Measurements from ENCODE around the gene ATRN. TPM values are rescaled to one million over a fixed set of nuclear protein-coding genes. Genes with fewer than 3 reads are reported as not detected.

The ATRN gene
- total RNA-seq, 1 donor from 2014 or later: 8.6 TPM

DNA sequence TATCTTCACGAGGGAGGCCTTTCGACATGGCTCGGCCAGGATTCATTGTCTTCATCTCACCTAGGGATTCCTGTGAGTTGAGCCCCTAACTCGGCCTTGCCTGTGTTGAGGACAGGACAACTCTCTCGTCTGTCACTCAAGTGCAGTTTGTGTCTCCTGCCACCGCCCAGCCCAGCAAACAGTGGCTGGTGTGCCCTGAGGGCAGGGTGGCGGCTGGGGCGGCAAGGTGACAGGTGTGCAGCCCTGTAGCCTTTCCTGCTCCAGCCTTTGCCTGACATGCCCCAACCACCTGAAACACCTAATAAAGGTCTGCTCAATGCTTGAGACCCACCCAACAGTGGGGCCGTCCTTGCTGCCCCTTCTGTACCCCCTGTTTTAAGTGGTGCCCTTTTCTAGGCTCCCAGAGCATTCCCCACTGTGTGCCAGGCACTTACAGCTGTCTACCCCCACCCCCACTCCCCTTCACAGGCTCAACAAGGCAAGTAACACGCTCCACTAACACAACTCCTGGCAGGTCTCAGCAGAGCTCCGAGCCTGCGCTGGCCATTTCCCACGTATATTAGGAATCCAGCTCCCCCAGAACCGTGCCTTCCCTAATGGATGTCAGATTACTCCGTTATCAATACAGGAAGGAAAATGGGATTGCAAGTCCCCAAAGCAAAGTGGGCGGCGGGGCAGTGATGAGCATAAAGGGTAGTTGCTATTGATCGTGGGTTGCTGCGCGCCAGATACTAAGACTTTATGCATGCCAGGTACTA lies 174.7 kb downstream of the ATRN start:
- no peaks in the 10 kb centered on the region for H3K9me3 ChIP-seq
- no peak for DNase-seq (ENCODE audit: low spot score in 2 of 2)
- no peak overlapping the region for H3K27ac ChIP-seq
- peaks cover 41 to 63% of the 10 kb centered on the region in 2 donors for H3K36me3 ChIP-seq
- H3K4me3 ChIP-seq: no peak overlapping the region
- no peaks in the 10 kb centered on the region for H3K4me1 ChIP-seq
- H3K27me3 ChIP-seq: no peaks in the 10 kb centered on the region
- intact Hi-C loops (cut with DNase I): no loop called here
- TF ChIP-seq, protein P1, sequence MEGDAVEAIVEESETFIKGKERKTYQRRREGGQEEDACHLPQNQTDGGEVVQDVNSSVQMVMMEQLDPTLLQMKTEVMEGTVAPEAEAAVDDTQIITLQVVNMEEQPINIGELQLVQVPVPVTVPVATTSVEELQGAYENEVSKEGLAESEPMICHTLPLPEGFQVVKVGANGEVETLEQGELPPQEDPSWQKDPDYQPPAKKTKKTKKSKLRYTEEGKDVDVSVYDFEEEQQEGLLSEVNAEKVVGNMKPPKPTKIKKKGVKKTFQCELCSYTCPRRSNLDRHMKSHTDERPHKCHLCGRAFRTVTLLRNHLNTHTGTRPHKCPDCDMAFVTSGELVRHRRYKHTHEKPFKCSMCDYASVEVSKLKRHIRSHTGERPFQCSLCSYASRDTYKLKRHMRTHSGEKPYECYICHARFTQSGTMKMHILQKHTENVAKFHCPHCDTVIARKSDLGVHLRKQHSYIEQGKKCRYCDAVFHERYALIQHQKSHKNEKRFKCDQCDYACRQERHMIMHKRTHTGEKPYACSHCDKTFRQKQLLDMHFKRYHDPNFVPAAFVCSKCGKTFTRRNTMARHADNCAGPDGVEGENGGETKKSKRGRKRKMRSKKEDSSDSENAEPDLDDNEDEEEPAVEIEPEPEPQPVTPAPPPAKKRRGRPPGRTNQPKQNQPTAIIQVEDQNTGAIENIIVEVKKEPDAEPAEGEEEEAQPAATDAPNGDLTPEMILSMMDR (IDR thresholded peaks at IDR 0.05): no peak

DNA sequence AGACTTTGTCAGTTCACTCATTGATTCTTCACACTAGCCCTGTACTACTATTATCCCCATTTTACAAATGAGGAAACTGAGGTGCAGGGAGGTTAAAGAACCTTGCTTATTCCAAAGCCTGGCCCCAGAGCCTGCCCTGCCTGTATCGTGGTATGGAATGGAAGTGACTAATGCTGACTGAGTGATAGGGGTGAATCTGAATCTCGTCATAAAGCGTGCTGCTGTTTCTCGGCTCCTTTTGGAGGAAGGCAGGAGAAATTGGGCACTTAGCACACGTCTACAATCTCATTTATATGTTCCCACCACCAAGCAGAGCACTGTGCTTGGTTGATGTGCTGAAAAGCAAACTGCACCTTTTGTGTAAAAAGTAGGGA lies 175.2 kb downstream of the ATRN start:
- no peak overlapping the region for H3K4me3 ChIP-seq
- TF ChIP-seq, protein P1 (IDR thresholded peaks at IDR 0.05): no peak
- no peak overlapping the region for H3K27ac ChIP-seq
- H3K36me3 ChIP-seq: peaks cover 41 to 61% of the 10 kb centered on the region in 2 donors
- no peak for DNase-seq (ENCODE audit: low spot score in 2 of 2)
- H3K27me3 ChIP-seq: no peaks in the 10 kb centered on the region
- intact Hi-C loops (cut with DNase I): no loop called here
- no peaks in the 10 kb centered on the region for H3K9me3 ChIP-seq
- H3K4me1 ChIP-seq: no peaks in the 10 kb centered on the region

DNA sequence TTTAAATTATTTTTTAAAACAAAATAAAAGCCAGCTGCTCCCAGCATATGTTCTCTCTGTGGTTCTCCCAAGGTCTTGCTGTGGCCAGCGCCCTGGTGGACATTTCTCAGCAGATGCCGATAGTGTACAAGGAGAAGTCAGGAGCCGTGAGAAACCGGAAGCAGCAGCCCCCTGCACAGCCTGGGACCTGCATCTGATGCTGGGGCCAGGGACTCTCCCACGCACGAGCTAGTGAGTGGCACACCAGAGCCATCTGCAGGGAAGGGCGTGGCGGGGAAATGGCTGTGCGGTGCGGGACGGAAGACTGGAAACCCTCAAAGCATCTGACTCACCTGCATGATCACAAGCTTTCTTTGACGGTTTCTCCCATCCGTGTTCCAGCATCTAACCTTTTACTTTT lies 175.8 kb downstream of the ATRN start:
- Histone ChIP-seq H3K27me3 (no peaks in the 10 kb centered on the region), H3K4me1 (no peaks in the 10 kb centered on the region), H3K4me3 (no peak overlapping the region), H3K27ac (no peak overlapping the region), H3K9me3 (no peaks in the 10 kb centered on the region), H3K36me3 (peaks cover 41 to 59% of the 10 kb centered on the region in 2 donors)
- intact Hi-C loops (cut with DNase I): no loop called here
- no peak for DNase-seq (ENCODE audit: low spot score in 2 of 2)
- TF ChIP-seq, protein P1 (IDR thresholded peaks at IDR 0.05): no peak

DNA sequence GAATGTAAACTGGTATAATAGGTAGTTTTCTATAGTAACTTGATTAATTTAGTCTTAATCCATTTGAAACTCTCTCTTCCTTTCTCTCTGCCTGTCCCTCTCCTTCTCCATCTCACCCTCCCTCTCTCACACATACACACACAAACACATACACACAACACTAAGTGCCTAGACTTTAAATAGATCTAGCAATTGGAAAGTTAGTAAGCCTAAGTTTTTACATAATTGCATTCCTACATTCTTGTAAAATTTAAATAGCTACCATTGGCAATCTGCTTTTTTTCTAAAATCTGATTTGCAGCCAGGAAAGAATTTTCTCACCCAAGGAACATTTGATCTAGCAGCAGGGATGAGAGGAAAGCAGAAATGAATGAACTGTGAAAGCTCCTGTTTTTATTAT lies 176.7 kb downstream of the ATRN start:
- no peaks in the 10 kb centered on the region for H3K4me1 ChIP-seq
- no peaks in the 10 kb centered on the region for H3K9me3 ChIP-seq
- TF ChIP-seq, protein P1 (IDR thresholded peaks at IDR 0.05): no peak
- no peaks in the 10 kb centered on the region for H3K27me3 ChIP-seq
- intact Hi-C loops (cut with DNase I): no loop called here
- H3K36me3 ChIP-seq: peaks cover 41 to 59% of the 10 kb centered on the region in 2 donors
- no peak overlapping the region for H3K4me3 ChIP-seq
- DNase-seq (ENCODE audit: low spot score in 2 of 2): no peak
- H3K27ac ChIP-seq: no peak overlapping the region

- no peaks in the 10 kb centered on the region for H3K27me3 ChIP-seq
- intact Hi-C loops (cut with DNase I): no loop called here
- H3K9me3 ChIP-seq: no peaks in the 10 kb centered on the region
- no peak for DNase-seq (ENCODE audit: low spot score in 2 of 2)
- H3K4me3 ChIP-seq: no peak overlapping the region
- no peak overlapping the region for H3K27ac ChIP-seq
- H3K36me3 ChIP-seq: peaks cover 39 to 52% of the 10 kb centered on the region in 2 donors
- no peaks in the 10 kb centered on the region for H3K4me1 ChIP-seq
- TF ChIP-seq, protein P1 (IDR thresholded peaks at IDR 0.05): no peak
These were observed 178.1 kb downstream of the ATRN start for GRCh38 chr20:3648951-3649350.
